Measurements from ENCODE around the gene UBL4A. TPM values are rescaled to one million over a fixed set of nuclear protein-coding genes. Genes with fewer than 3 reads are reported as not detected.

The UBL4A gene
- total and polyA plus RNA-seq, 9 of the 15 experiments (the other 6 are each of a cell fraction or from before 2014, with no cell fraction given) = 15.2 to 140 (median 100) TPM

DNA sequence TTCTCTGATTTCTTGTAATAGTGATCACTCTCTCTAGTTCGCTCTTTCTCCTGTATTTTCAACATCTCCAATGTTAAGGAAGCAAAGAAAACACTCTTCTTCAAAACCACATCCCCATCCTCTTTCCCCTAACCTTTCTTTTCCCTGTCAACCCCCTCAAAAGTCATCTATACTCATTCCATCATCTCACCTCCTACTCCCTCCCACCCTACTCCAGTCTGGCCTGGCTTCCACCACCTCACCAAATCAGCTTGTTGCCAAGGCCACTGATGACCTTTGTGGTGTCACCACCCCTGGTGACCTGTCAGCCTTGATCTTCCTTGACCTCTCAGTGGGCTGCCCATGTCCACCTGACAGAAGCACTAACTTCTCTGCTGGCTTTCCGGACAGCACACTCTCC lies 27.3 kb upstream of the UBL4A start:
- ATAC-seq = no peak

More for the DNA sequence above, 27.3 kb upstream of the UBL4A start:
- Histone ChIP-seq H3K36me3 (ENCODE audit: control insufficient read depth, insufficient read depth, low read length) (peaks cover 32% of the 10 kb centered on the region; the same call in 2 of the 3 replicates), H3K27me3 (ENCODE audit: control insufficient read depth in 2 of 2, insufficient read depth in 2 of 2, low read length in 2 of 2) (no peaks in the 10 kb centered on the region), H3K4me1 (replicated peaks in 1 of 2; ENCODE audit: control insufficient read depth in 2 of 2, insufficient read depth in 2 of 2, low read length in 2 of 2) (peaks cover 15 to 35% of the 10 kb centered on the region in 2 experiments; a peak in 4 of 5 replicates), H3K9me3 (replicated peaks; ENCODE audit: control insufficient read depth, insufficient read depth, low read depth, low read length) (no peaks in the 10 kb centered on the region), H4K20me1 (replicated peaks; ENCODE audit: control insufficient read depth, insufficient read depth, low read length) (no peaks in the 10 kb centered on the region; the same call in 1 of the 2 replicates), H3K27ac (ENCODE audit: extremely low read depth, low read depth, low read length) (no peak overlapping the region; the same call in 2 of the 3 replicates), H3K4me3 (no peak overlapping the region), H3K9ac (ENCODE audit: insufficient read depth in 1 of 2, low read depth in 2 of 2, low read length in 2 of 2) (no peak overlapping the region), H2AFZ (ENCODE audit: low read depth, low read length) (no peak overlapping the region), H3K79me2 (ENCODE audit: control insufficient read depth, insufficient read depth, low read length) (peaks cover 25% of the 10 kb centered on the region), H3K9me1 (ENCODE audit: control insufficient read depth, insufficient read depth, low read length) (no peaks in the 10 kb centered on the region), H3K4me2 (ENCODE audit: insufficient read depth, low read length) (no peak overlapping the region)
- no TSS peak for BruUV-seq (replicated peaks)
- DNase-seq (ENCODE audit: extremely low read depth in 1 of 4, low spot score in 3 of 4) (no peak), FAIRE-seq (no peak)
- in situ Hi-C loops (cut with MboI) (no loop called here), intact Hi-C loops (cut with micrococcal nuclease) (no loop called here)
- WGBS (ENCODE audit: insufficient coverage, low coverage, missing lambda C conversion rate) = 92% methylated on average over 2 of the region's 2 CpGs
- ChIA-PET POLR2A (interaction anchor here (0.5 to 0.8 kb wide), 3 partner anchors 9 to 26 kb away, joined by 3 to 4 read pairs (median 3); no protein-coding TSS in a partner anchor), CTCF (ENCODE audit: low intra/inter-chr PET ratio) (no interaction called here)
- TF ChIP-seq BRCA1 (IDR thresholded peaks at IDR 0.05) (no peak), BRCA1 (CRISPR knock-in tag; IDR thresholded peaks at IDR 0.05) (no peak), BCOR (IDR thresholded peaks at IDR 0.05) (no peak), RFX5 (IDR thresholded peaks at IDR 0.05; ENCODE audit: low read depth, low read length) (no peak)
- TF ChIP-seq, protein P1, sequence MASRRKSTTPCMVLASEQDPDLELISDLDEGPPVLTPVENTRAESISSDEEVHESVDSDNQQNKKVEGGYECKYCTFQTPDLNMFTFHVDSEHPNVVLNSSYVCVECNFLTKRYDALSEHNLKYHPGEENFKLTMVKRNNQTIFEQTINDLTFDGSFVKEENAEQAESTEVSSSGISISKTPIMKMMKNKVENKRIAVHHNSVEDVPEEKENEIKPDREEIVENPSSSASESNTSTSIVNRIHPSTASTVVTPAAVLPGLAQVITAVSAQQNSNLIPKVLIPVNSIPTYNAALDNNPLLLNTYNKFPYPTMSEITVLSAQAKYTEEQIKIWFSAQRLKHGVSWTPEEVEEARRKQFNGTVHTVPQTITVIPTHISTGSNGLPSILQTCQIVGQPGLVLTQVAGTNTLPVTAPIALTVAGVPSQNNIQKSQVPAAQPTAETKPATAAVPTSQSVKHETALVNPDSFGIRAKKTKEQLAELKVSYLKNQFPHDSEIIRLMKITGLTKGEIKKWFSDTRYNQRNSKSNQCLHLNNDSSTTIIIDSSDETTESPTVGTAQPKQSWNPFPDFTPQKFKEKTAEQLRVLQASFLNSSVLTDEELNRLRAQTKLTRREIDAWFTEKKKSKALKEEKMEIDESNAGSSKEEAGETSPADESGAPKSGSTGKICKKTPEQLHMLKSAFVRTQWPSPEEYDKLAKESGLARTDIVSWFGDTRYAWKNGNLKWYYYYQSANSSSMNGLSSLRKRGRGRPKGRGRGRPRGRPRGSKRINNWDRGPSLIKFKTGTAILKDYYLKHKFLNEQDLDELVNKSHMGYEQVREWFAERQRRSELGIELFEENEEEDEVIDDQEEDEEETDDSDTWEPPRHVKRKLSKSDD (conservative IDR thresholded peaks at IDR 0.05; ENCODE audit: low read length) = no peak
